AG09309 (cell line): Measurements from ENCODE around the gene RARRES2.
A peak's percentile ranks its signal among the peaks of the same experiment; 100 is the strongest.

Experiments used
- DNase-seq: peaks from one replicate; pipeline ENCODE4 v3.0.0-alpha.2; 2010; ENCODE audit warnings: low read depth
- H3K4me3 ChIP-seq: 2 replicates; pipeline ENCODE4 v1.5.1; 2011; ENCODE audit warnings: mild to moderate bottlenecking, low read depth, low read length, moderate library complexity; ENCODE audit not compliant: control insufficient read depth
- TF ChIP-seq, protein P1 (sequence below): IDR thresholded peaks from 2 replicates; pipeline ENCODE4 v1.5.1; 2011; ENCODE audit warnings: mild to moderate bottlenecking, low read depth, low read length, inconsistent platforms; ENCODE audit not compliant: insufficient read depth, control insufficient read depth; ENCODE audit errors: missing control alignments

The RARRES2 gene

DNA sequence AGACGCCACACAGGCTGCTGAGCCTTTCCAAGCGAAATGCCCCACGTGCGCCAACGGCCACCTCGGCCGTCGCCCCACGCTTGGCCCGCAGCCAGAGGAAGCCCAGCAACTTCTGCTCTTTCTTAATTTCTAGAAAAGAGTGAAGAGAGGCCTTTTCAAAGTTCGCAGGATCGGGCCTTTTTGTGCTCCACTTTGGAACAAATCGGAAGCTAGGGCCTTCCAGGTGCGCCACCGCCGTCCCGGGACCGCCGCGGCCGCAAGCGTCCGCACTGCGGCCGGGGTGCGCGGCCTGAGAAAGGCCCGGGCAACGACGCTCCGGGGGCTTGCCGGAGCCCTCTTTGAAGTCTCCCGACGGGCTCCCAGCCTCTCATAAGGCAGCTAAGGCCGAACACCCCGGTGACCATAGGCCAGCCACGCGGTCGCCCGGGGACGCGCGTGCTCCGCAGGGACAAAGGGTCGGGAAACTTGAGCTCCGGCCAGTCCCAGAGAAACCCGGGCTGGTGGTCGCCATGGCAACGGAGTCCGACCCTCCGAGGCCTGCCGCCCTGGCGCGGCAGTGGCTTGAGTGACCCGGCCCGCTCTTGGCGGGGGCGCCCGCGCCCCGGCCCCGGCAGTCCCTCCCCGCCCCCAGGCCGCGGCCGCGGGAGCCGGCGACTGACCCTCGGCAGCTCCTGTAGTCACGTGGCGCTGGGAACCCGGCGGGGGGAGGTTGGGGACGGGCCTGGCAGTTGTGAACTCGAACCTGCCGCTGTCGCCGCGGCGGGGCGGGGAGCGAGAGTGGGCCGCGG is 26.9 kb upstream of the RARRES2 start, which contains the start of gene REPIN1:
REPIN1 (plus strand) TSS at position 727 of the 788 bp plus-strand sequence. CDS start 890 bp downstream, outside the sequence.
- no peak for DNase-seq
- TF ChIP-seq, protein P1, sequence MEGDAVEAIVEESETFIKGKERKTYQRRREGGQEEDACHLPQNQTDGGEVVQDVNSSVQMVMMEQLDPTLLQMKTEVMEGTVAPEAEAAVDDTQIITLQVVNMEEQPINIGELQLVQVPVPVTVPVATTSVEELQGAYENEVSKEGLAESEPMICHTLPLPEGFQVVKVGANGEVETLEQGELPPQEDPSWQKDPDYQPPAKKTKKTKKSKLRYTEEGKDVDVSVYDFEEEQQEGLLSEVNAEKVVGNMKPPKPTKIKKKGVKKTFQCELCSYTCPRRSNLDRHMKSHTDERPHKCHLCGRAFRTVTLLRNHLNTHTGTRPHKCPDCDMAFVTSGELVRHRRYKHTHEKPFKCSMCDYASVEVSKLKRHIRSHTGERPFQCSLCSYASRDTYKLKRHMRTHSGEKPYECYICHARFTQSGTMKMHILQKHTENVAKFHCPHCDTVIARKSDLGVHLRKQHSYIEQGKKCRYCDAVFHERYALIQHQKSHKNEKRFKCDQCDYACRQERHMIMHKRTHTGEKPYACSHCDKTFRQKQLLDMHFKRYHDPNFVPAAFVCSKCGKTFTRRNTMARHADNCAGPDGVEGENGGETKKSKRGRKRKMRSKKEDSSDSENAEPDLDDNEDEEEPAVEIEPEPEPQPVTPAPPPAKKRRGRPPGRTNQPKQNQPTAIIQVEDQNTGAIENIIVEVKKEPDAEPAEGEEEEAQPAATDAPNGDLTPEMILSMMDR = no peak
- H3K4me3 ChIP-seq = peak within 1 kb of the TSS; percentile 94

DNA sequence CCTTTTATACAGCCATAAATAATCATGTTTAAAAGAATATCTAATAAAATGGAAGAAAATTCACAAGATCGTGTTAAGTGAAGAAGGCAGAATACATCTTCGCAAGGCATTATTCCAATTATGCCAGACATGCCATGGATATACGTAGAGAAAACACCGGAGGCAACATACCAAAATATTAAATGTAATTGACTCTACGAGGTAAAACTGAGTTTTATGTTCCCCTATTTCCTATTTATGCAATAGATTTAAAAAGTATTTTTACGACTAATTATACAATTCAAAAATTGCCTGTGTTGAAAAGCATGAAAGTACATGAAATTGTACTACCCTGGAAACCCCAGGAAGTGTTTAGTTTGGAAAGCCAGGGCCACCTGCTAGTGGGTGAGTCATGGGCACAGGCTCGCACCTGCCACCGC is 26.3 kb upstream of the RARRES2 start:
- TF ChIP-seq, protein P1 = no peak
- no peak for DNase-seq
- H3K4me3 ChIP-seq = peak overlapping the region; percentile 94

DNA sequence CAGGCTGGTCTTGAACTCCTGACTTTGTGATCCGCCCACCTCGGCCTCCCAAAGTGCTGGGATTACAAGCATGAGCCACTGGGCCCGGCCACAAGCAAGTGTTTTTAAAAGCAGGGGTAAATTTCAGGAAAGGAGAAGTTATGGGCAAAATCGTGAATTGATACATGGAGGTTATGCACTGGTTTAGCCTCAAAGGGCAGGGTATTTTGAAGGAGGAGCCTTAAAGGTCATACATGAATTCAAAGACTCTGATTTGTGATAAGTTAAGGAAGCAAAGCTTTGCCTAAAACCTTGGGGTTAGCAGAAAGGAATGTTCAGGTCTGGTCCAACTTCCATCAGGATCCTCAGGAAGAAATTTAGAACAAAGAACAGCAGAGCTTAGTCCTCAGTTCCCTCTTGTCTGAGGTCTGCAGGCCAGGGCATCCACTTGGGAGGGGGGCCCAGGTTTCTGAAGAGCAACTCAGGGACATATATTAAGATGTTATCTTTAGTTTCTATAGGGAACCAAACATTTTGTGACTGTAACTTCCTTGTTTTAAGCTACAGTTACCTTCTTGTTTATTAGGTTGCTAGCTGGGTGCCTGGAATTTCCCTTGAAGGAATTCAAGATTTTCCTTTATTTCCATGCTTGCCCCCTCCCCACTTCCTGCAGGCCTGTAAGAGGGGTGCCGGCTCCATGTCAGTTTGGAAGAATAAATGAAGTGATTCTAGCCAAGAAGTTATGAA is 24.4 kb upstream of the RARRES2 start:
- no peak overlapping the region for H3K4me3 ChIP-seq
- DNase-seq = no peak
- TF ChIP-seq, protein P1 = no peak

DNA sequence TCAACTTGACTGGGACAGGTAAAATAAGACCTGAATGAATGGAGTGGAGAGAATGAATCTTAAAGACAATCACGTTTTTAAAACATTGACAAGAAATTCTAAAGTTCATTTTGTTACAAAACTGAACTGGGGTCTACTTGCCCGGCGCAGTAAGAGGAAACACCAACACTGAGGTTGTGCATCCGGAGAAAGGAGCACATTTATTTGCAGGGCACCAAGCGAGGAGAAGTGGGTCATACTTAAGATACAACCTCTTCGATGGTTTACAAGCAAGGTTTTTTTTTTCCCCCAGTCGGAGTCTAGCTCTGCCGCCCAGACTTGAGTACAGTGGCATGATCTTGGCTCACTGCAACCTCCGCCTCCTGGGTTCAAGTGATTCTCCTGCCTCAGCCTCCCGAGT is 23.8 kb upstream of the RARRES2 start:
- TF ChIP-seq, protein P1 = no peak
- no peak overlapping the region for H3K4me3 ChIP-seq

DNA sequence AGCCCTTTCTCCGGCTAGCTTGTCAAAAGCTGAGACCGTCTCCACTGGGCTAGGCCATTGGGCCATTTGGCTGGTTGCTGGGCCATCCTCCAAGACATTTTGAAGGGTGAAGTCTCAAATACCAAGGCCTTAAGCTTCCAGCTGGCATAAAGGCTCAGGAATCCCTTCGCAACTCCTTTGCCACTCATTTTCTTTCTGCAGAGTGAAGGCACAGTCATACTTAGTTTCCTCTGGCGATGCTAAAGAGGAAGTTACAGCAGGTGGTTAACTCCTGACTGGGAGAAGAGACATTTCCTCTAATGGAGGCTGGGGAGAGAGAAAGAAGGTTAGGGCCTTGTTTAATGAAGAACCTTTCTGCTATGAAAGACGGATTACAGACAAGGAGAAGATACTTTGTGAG is 22.4 kb upstream of the RARRES2 start:
- TF ChIP-seq, protein P1 = no peak
- H3K4me3 ChIP-seq = no peak overlapping the region
- DNase-seq = no peak

More for the DNA sequence above, 23.8 kb upstream of the RARRES2 start:
- no peak for DNase-seq

DNA sequence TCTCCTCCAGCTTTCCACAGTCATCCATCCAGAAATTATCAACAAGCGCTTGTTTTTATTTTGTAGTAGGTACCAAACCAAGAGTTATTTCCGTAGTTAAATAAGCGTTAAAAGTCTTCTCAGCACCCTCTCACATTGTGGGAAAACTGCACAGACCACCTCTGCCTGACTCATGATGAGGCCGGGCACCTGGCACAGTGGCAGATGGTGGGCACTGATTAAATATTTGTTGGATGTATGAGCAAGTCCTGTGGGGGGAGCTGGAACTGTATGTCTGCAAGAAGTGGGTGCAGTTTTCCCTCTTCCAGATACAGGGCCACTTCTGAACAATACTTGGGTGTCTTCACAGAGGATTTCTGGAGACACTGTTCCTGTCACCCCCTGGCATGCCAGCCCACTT is 21.9 kb upstream of the RARRES2 start:
- TF ChIP-seq, protein P1 = no peak
- DNase-seq = no peak

More for the DNA sequence above, 21.9 kb upstream of the RARRES2 start:
- no peak overlapping the region for H3K4me3 ChIP-seq
